ENCODE data around the gene ANKS1A.

Gene ANKS1A

GRCh38 chr6:34957231-34957783 lies 68.3 kb downstream of the ANKS1A start:
- no peak for DNase-seq (ENCODE audit: low spot score)

- DNase-seq (ENCODE audit: low spot score) = no peak
Observed at GRCh38 chr6:34958734-34959133, 69.7 kb downstream of the ANKS1A start.

GRCh38 chr6:34959224-34959623 lies 70.2 kb downstream of the ANKS1A start:
- DNase-seq (ENCODE audit: low spot score) = peak; percentile 61

GRCh38 chr6:34961082-34961481 lies 72.0 kb downstream of the ANKS1A start:
- DNase-seq (ENCODE audit: low spot score) = no peak

- DNase-seq (ENCODE audit: low spot score) = no peak
Observed at GRCh38 chr6:34961574-34961973, 72.5 kb downstream of the ANKS1A start.

GRCh38 chr6:34964564-34964963 lies 75.5 kb downstream of the ANKS1A start:
- no peak for DNase-seq (ENCODE audit: low spot score)

- DNase-seq (ENCODE audit: low spot score) = no peak
Observed at GRCh38 chr6:34967461-34967860, 78.4 kb downstream of the ANKS1A start.

GRCh38 chr6:34969662-34970265 lies 80.7 kb downstream of the ANKS1A start:
- no peak for DNase-seq (ENCODE audit: low spot score)

GRCh38 chr6:34970488-34970887 lies 81.4 kb downstream of the ANKS1A start:
- no peak for DNase-seq (ENCODE audit: low spot score)

- no peak for DNase-seq (ENCODE audit: low spot score)
Observed at GRCh38 chr6:34970957-34971356, 81.9 kb downstream of the ANKS1A start.

GRCh38 chr6:34973547-34974248 lies 84.6 kb downstream of the ANKS1A start:
- DNase-seq (ENCODE audit: low spot score) = no peak

- DNase-seq (ENCODE audit: low spot score) = no peak
Observed at GRCh38 chr6:34974249-34974642, 85.2 kb downstream of the ANKS1A start.

- no peak for DNase-seq (ENCODE audit: low spot score)
Observed at GRCh38 chr6:34976239-34976638, 87.2 kb downstream of the ANKS1A start.

- no peak for DNase-seq (ENCODE audit: low spot score)
Observed at GRCh38 chr6:34979218-34979617, 90.2 kb downstream of the ANKS1A start.

GRCh38 chr6:34979994-34980393 lies 90.9 kb downstream of the ANKS1A start:
- DNase-seq (ENCODE audit: low spot score) = no peak

- DNase-seq (ENCODE audit: low spot score) = no peak
Observed at GRCh38 chr6:34981366-34981765, 92.3 kb downstream of the ANKS1A start.

GRCh38 chr6:34981951-34982350 lies 92.9 kb downstream of the ANKS1A start:
- no peak for DNase-seq (ENCODE audit: low spot score)

- no peak for DNase-seq (ENCODE audit: low spot score)
Observed at GRCh38 chr6:34982424-34982852, 93.4 kb downstream of the ANKS1A start.

- no peak for DNase-seq (ENCODE audit: low spot score)
Observed at GRCh38 chr6:34984416-34984815, 95.4 kb downstream of the ANKS1A start.

- no peak for DNase-seq (ENCODE audit: low spot score)
Observed at GRCh38 chr6:34985236-34985635, 96.2 kb downstream of the ANKS1A start.

- DNase-seq (ENCODE audit: low spot score) = peak; percentile 92
Observed at GRCh38 chr6:34986845-34987246, 97.8 kb downstream of the ANKS1A start.

GRCh38 chr6:34987506-34987905 lies 98.5 kb downstream of the ANKS1A start:
- no peak for DNase-seq (ENCODE audit: low spot score)

GRCh38 chr6:34990971-34991560 lies 102.0 kb downstream of the ANKS1A start:
- DNase-seq (ENCODE audit: low spot score) = no peak
